ENCODE measurements around the gene NUDT14.

GRCh38 chr14:105196265-105196960 is 15.3 kb upstream of the NUDT14 start:
- TF ChIP-seq GATA3 (IDR thresholded peaks at IDR 0.05; ENCODE audit: low read depth, low read length) (no peak), GATA2 (IDR thresholded peaks at IDR 0.05; ENCODE audit: low read depth, low read length) (no peak)

Data from SH-SY5Y (cell line).